ENCODE data around the gene FHIT. TPM values are rescaled to one million over a fixed set of nuclear protein-coding genes. Genes with fewer than 3 reads are reported as not detected.

The FHIT gene
- total and polyA plus RNA-seq, 2 of the 4 experiments (the other 2 are of a cell fraction), result 0.07 TPM; not detected in 1

- dilution Hi-C loops (cut with HindIII; ENCODE audit: low sequenced_read_pairs, unreplicated experiment), result no loop called here
- H3K4me2 ChIP-seq (ENCODE audit: low read depth, low read length), result no peak overlapping the region
These were observed 1174.9 kb downstream of the FHIT start for GRCh38 chr3:60076331-60076730.

More at GRCh38 chr3:60076331-60076730, 1174.9 kb downstream of the FHIT start:
- intact Hi-C loops (cut with micrococcal nuclease), result no loop called here
- Histone ChIP-seq H4K5ac (ENCODE audit: low read depth, low read length) (no peak overlapping the region), H2BK120ac (ENCODE audit: low read depth, low read length) (no peak overlapping the region), H3K27ac (ENCODE audit: insufficient read depth, low read length) (no peak overlapping the region), H3K27me3 (ENCODE audit: control insufficient read depth, insufficient read depth, low read length) (no peaks in the 10 kb centered on the region), H3K4me1 (ENCODE audit: control insufficient read depth, insufficient read depth, low read length) (no peaks in the 10 kb centered on the region), H3K4me3 (ENCODE audit: insufficient read depth, low read depth, low read length) (no peak overlapping the region), H3K79me1 (ENCODE audit: low read depth in 1 of 2, low read length in 2 of 2) (no peaks in the 10 kb centered on the region), H2BK15ac (ENCODE audit: low read depth, low read length) (no peak overlapping the region), H3K36me3 (ENCODE audit: control insufficient read depth, insufficient read depth, low read length) (no peaks in the 10 kb centered on the region), H3K14ac (replicated peaks; ENCODE audit: low read depth, low read length) (no peak overlapping the region), H3K9ac (ENCODE audit: low read depth, low read length) (no peak overlapping the region), H2BK20ac (ENCODE audit: low read depth, low read length) (no peak overlapping the region), H3K9me3 (ENCODE audit: control insufficient read depth, insufficient read depth, low read length) (no peaks in the 10 kb centered on the region), H4K8ac (ENCODE audit: low read depth in 2 of 2, low read length in 2 of 2) (no peak overlapping the region), H4K20me1 (ENCODE audit: insufficient read depth, low read length) (no peaks in the 10 kb centered on the region), H2AK9ac (replicated peaks; ENCODE audit: low read depth, low read length, poor library complexity) (no peak overlapping the region), H2AFZ (replicated peaks; ENCODE audit: low read length, poor library complexity) (no peak overlapping the region), H3K18ac (ENCODE audit: low read depth, low read length) (no peak overlapping the region), H2BK5ac (ENCODE audit: low read depth, low read length, poor library complexity, severe bottlenecking) (no peak overlapping the region), H2AK5ac (ENCODE audit: low read depth, low read length) (no peak overlapping the region), H3K4ac (ENCODE audit: low read depth, low read length) (no peak overlapping the region), H3K9me1 (ENCODE audit: insufficient read depth, low read length) (no peaks in the 10 kb centered on the region), H4K91ac (ENCODE audit: insufficient read depth, low read depth, low read length) (no peak overlapping the region), H3K23ac (ENCODE audit: low read depth, low read length) (no peak overlapping the region), H3K56ac (ENCODE audit: extremely low read depth, insufficient read depth, low read length) (no peak overlapping the region)
- in situ Hi-C loops (cut with MboI; ENCODE audit: low sequenced_read_pairs), result no loop called here
- no TSS peak for BruUV-seq (replicated peaks)
- ATAC-seq (ENCODE audit: low read depth) (no peak), DNase-seq (no peak)
- POLR2A ChIA-PET (ENCODE audit: unreplicated experiment), result no interaction called here
- CTCF ChIA-PET, result no interaction called here
- TF ChIP-seq CTCF (conservative IDR thresholded peaks at IDR 0.05; ENCODE audit: low read depth, low read length) (no peak), MAFK (IDR thresholded peaks at IDR 0.05; ENCODE audit: low read depth, low read length) (no peak), RAD21 (IDR thresholded peaks at IDR 0.05; ENCODE audit: low read length) (no peak), MXI1 (IDR thresholded peaks at IDR 0.05; ENCODE audit: borderline replicate concordance, low read depth, low read length) (no peak), CEBPB (IDR thresholded peaks at IDR 0.05; ENCODE audit: low read depth, low read length) (no peak), SMC3 (IDR thresholded peaks at IDR 0.05; ENCODE audit: low read depth, low read length) (no peak), ELK1 (IDR thresholded peaks at IDR 0.05; ENCODE audit: borderline replicate concordance, low read depth, low read length) (no peak), BHLHE40 (IDR thresholded peaks at IDR 0.05; ENCODE audit: low read depth, low read length) (no peak), MAZ (IDR thresholded peaks at IDR 0.05; ENCODE audit: borderline replicate concordance, low read depth, low read length) (no peak), CHD1 (IDR thresholded peaks at IDR 0.05; ENCODE audit: low read depth, low read length) (no peak), POLR2A (IDR thresholded peaks at IDR 0.05; ENCODE audit: low read depth, low read length) (no peak), RCOR1 (IDR thresholded peaks at IDR 0.05; ENCODE audit: insufficient replicate concordance, low read length) (no peak), USF2 (IDR thresholded peaks at IDR 0.05; ENCODE audit: low read depth, low read length) (no peak), FOS (IDR thresholded peaks at IDR 0.05; ENCODE audit: low read depth, low read length) (no peak)
- no CpG with 5 or more reads among the region's 1 CpG for WGBS, 2 experiments (ENCODE audit: extremely low coverage in 2 of 2, insufficient read length in 1 of 2)
